Adrenal gland (tissue), 12 donors: ENCODE data around the gene NUTF2. TPM values are rescaled to one million over a fixed set of nuclear protein-coding genes. Genes with fewer than 3 reads are reported as not detected.

ENCODE experiments used
- DNase-seq, 7 donors: peaks; one replicate each; pipeline ENCODE4 v3.0.0-alpha.2; 2019 to 2020
- H3K27ac ChIP-seq, 5 donors: fragments of 200-600 bp; sonication (generic) in 4 of 5; 1 replicate in 3 of 5; 2 replicates in 2 of 5; pipeline versions ENCODE4 v1.5.1 to v1.8.0; 2016 to 2020; ENCODE audit warnings: mild to moderate bottlenecking in 1 of 5
- H3K27me3 ChIP-seq: fragments of 200-600 bp; 2 replicates; pipeline ENCODE4 v1.8.0; 2021
- H3K36me3 ChIP-seq, 2 donors: fragments of 200-600 bp; replicated peaks in 1 of 2; 1 replicate in 1 of 2; 2 replicates in 1 of 2; pipeline versions ENCODE4 v1.5.1 to v1.8.0; 2018 to 2022
- H3K4me1 ChIP-seq, 2 donors: fragments of 200-600 bp; replicated peaks in 1 of 2; 1 replicate in 1 of 2; 2 replicates in 1 of 2; pipeline versions ENCODE4 v1.5.1 to v1.8.0; 2018 to 2021
- H3K4me3 ChIP-seq, 4 donors: fragments of 200-600 bp; sonication (generic) in 3 of 4; one replicate each; pipeline ENCODE4 v1.5.1; 2016 to 2018
- H3K9me3 ChIP-seq, 3 donors: fragments of 200-600 bp; sonication (generic) in 1 of 3; replicated peaks in 1 of 3; 1 replicate in 2 of 3; 2 replicates in 1 of 3; pipeline versions ENCODE4 v1.5.1 to v1.8.0; 2016 to 2021
- POLR2A ChIP-seq, 2 donors: fragments of 450-650 bp; IDR thresholded peaks; one replicate each; pipeline ENCODE4 v1.6.1; 2017; ENCODE audit warnings: antibody characterized with exemption in 2 of 2, mild to moderate bottlenecking in 2 of 2, moderate library complexity in 1 of 2
- WGBS, 4 donors: extraction: QIAGEN DNeasy Blood & Tissue Kit in 2 of 4; methylation state at CpG; one replicate each; pipeline versions ENCODE4 v1.1.5 to v1.1.7; 2013 to 2017; 5-methylcytosine and 5-hydroxymethylcytosine counted together
- intact Hi-C, 2 donors: fragments of 100-400 bp; cut with DNase I; formaldehyde crosslinking; loops; one replicate each; pipeline versions ENCODE4 v1.14.1 to v1.15.0; 2022 to 2023
- polyA plus RNA-seq, 3 donors: library from polyadenylated mRNA; stranded (reverse); fragments of 200-250 nt in 2 of 3; fragments of 350-450 nt in 1 of 3; fragmentation: Illumina TruSeq in 1 of 3; extraction: RNeasy Lipid Tissue Mini Kit (QIAGEN cat#74804) in 1 of 3; gene quantifications; one replicate each; pipeline ENCODE4 v1.2.3, GENCODE V29; 2013 to 2014
- total RNA-seq, 9 donors: library from RNA; depleted of rRNA in 4 of 9; stranded (reverse); fragments of >200 nt in 4 of 9; fragments of 120-200 nt in 1 of 9; fragmentation: NEBNext Ultra II Directional in 1 of 9; extraction: Animal tissue kit (Norgen Biotek cat#: 25700) in 1 of 9; gene quantifications; one replicate each; pipeline versions ENCODE4 v1.1.0 to v1.2.4, GENCODE V29; 2013 to 2023
- TF ChIP-seq, protein P1 (sequence below), 6 experiments: fragments of 450-650 bp in 4 of 6; fragments of 200-600 bp in 2 of 6; sonication (generic) in 1 of 6; IDR thresholded peaks; 1 replicate in 5 of 6; 2 replicates in 1 of 6; pipeline versions ENCODE4 v1.5.1 to v1.8.0; 2016 to 2021; ENCODE audit warnings: antibody characterized with exemption in 6 of 6, mild to moderate bottlenecking in 2 of 6, moderate library complexity in 1 of 6
- donor health status: healthy with polysubstance abuse.
- donor health status: Bipolar disorder and iron deficiency.
- donor health status: DM: yes; HTN: yes; CAD: no.
- donor health status: DM: no; HTN: no; CAD: no.
- donor health status: DM: no; HTN: no; CAD: no.
- donor health status: DM: yes; HTN: yes; CAD: no.

Gene NUTF2
- total and polyA plus RNA-seq, 12 donors: 30.0 to 201 (median 87.1) TPM

DNA sequence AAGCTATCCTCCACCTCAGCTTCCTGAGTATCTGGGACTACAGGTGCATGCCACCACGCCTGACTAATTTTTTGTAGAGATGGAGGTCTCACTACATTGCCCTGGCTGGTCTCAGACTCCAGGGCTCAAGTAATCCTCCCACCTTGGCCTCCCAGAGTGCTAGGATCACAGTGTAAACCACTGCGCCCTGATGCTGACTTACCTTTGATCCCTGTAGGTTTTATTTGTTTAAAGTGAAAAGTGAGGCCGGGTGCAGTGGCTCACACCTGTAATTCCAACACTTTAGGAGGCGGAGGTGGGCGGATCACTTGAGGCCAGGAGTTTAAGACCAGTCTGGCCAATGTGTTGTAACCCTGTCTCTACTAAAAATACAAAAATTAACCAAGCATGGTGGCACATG lies 55.0 kb downstream of the NUTF2 start:
- Histone ChIP-seq H3K4me3 (no peak overlapping the region), H3K36me3 (peaks cover 0 to 10% of the 10 kb centered on the region in 2 donors), H3K4me1 (peaks cover 2 to 6% of the 10 kb centered on the region in 2 donors), H3K9me3 (no peaks in the 10 kb centered on the region), H3K27me3 (no peaks in the 10 kb centered on the region), H3K27ac (no peak overlapping the region)
- intact Hi-C loops: no loop called here
- no peak for TF ChIP-seq POLR2A (IDR thresholded peaks at IDR 0.05)
- TF ChIP-seq, protein P1, sequence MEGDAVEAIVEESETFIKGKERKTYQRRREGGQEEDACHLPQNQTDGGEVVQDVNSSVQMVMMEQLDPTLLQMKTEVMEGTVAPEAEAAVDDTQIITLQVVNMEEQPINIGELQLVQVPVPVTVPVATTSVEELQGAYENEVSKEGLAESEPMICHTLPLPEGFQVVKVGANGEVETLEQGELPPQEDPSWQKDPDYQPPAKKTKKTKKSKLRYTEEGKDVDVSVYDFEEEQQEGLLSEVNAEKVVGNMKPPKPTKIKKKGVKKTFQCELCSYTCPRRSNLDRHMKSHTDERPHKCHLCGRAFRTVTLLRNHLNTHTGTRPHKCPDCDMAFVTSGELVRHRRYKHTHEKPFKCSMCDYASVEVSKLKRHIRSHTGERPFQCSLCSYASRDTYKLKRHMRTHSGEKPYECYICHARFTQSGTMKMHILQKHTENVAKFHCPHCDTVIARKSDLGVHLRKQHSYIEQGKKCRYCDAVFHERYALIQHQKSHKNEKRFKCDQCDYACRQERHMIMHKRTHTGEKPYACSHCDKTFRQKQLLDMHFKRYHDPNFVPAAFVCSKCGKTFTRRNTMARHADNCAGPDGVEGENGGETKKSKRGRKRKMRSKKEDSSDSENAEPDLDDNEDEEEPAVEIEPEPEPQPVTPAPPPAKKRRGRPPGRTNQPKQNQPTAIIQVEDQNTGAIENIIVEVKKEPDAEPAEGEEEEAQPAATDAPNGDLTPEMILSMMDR (IDR thresholded peaks at IDR 0.05): no peak
- no peak for DNase-seq
- WGBS, 4 donors: 94 to 99% (median 97%) methylated on average over 5 of the region's 5 CpGs

- no peak for DNase-seq
- TF ChIP-seq, protein P1 (IDR thresholded peaks at IDR 0.05): no peak
- no peak for TF ChIP-seq POLR2A (IDR thresholded peaks at IDR 0.05)
- Histone ChIP-seq H3K36me3 (peaks cover 0 to 10% of the 10 kb centered on the region in 2 donors), H3K9me3 (no peaks in the 10 kb centered on the region), H3K4me3 (no peak overlapping the region), H3K27ac (no peak overlapping the region), H3K4me1 (no peaks in the 10 kb centered on the region), H3K27me3 (no peaks in the 10 kb centered on the region)
- intact Hi-C loops: no loop called here
- 82 to 92% (median 87%) methylated on average over 4 of the region's 4 CpGs for WGBS, 4 donors
Observed at GRCh38 chr16:67902831-67903230, 56.1 kb downstream of the NUTF2 start.

DNA sequence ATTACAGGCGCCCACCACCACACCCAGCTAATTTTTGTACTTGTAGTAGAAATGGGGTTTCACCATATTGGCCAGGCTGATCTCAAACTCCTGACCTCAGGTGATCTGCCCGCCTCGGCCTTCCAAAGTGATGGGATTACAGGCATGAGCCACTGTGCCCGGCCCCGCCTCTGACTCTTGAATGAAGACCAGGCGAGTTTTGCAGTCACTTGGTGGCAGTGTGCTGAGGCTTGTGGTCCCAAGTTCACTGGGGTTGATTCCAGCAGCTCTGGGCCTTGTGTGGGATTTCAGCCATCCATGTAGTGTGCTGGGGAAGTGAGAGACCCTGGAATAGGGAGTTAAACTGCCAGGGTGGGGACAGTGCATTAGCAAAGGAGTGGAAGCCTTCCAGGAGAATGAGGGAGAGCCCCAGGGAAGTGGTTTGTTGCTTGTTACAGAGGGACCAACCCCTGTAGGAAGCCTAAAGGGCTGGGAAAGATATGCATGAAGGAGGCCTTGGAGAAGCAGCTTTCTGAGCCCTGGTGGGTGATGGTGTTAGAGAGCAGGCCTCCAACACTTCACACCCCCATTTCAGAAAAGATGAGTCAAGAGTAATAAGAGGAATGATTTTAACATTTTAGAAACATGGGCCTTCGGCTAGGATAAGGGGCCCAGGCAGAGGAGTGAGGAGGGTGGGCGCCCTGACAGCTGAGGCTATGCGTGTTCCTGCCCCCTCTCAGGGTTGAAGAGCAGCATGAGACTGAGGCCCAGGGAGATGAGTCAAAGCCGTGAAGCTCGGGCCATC lies 60.9 kb downstream of the NUTF2 start:
- Histone ChIP-seq H3K27me3 (no peaks in the 10 kb centered on the region), H3K27ac (no peak overlapping the region), H3K4me1 (no peaks in the 10 kb centered on the region), H3K9me3 (no peaks in the 10 kb centered on the region), H3K4me3 (no peak overlapping the region), H3K36me3 (peaks cover 0 to 43% of the 10 kb centered on the region in 2 donors)
- no peak for DNase-seq
- no peak for TF ChIP-seq POLR2A (IDR thresholded peaks at IDR 0.05)
- TF ChIP-seq, protein P1 (IDR thresholded peaks at IDR 0.05): no peak
- intact Hi-C loops: no loop called here
- WGBS, 4 donors: 86 to 96% (median 90%) methylated on average over 8 to 11 of the region's 11 CpGs

GRCh38 chr16:67909056-67909742 lies 62.5 kb downstream of the NUTF2 start:
- H3K27ac ChIP-seq: no peak overlapping the region
- H3K4me3 ChIP-seq: no peak overlapping the region
- H3K4me1 ChIP-seq: no peaks in the 10 kb centered on the region
- TF ChIP-seq, protein P1 (IDR thresholded peaks at IDR 0.05): no peak
- TF ChIP-seq POLR2A (IDR thresholded peaks at IDR 0.05): no peak
- no peaks in the 10 kb centered on the region for H3K9me3 ChIP-seq
- peaks cover 0 to 37% of the 10 kb centered on the region in 2 donors for H3K36me3 ChIP-seq
- intact Hi-C loops: no loop called here
- no peaks in the 10 kb centered on the region for H3K27me3 ChIP-seq
- no peak for DNase-seq
- 95 to 97% (median 97%) methylated on average over 20 to 36 of the region's 36 CpGs for WGBS, 4 donors
